Renal cortex interstitium (tissue), 11 donors: ENCODE data around the gene GIMAP8. TPM values are rescaled to one million over a fixed set of nuclear protein-coding genes. Genes with fewer than 3 reads are reported as not detected.

Experiments
- DNase-seq, 11 donors: peaks; one replicate each; pipeline ENCODE4 v3.0.0-alpha.2; 2013; ENCODE audit warnings: low read depth in 9 of 11, low spot score in 4 of 11; ENCODE audit errors: extremely low read depth in 1 of 11
- polyA plus RNA-seq, 3 donors: library from polyadenylated mRNA; unstranded; fragments of 120-200 nt; gene quantifications; one replicate each; pipeline ENCODE4 v1.2.1, GENCODE V29; 2013; ENCODE audit not compliant: insufficient read length in 3 of 3

GIMAP8 gene
- polyA plus RNA-seq, 3 donors, result 7.1 to 10.4 (median 9.4) TPM

GRCh38 chr7:150431839-150432658, 18.4 kb upstream of the GIMAP8 start:
- DNase-seq, result no peak

- DNase-seq, result no peak
Observed at GRCh38 chr7:150432915-150433892, 17.2 kb upstream of the GIMAP8 start.

GRCh38 chr7:150434240-150434639, 16.2 kb upstream of the GIMAP8 start:
- no peak for DNase-seq

GRCh38 chr7:150435047-150435389, 15.4 kb upstream of the GIMAP8 start:
- no peak for DNase-seq

- DNase-seq, result no peak
Observed at GRCh38 chr7:150435390-150436073, 14.9 kb upstream of the GIMAP8 start.

- DNase-seq, result no peak
Observed at GRCh38 chr7:150439967-150440366, 10.5 kb upstream of the GIMAP8 start.

- no peak for DNase-seq
Observed at GRCh38 chr7:150441524-150441923, 8.9 kb upstream of the GIMAP8 start.

GRCh38 chr7:150442811-150443210, 7.6 kb upstream of the GIMAP8 start:
- DNase-seq, result no peak

GRCh38 chr7:150443793-150444540, 6.5 kb upstream of the GIMAP8 start:
- no peak for DNase-seq

- DNase-seq, result no peak
Observed at GRCh38 chr7:150444674-150445365, 5.6 kb upstream of the GIMAP8 start.

GRCh38 chr7:150446288-150446938, 4.0 kb upstream of the GIMAP8 start:
- DNase-seq, result no peak

GRCh38 chr7:150447966-150448788, 2.3 kb upstream of the GIMAP8 start:
- no peak for DNase-seq

- peak in 6 of 11 donors; percentile 32 to 67 (median 53) for DNase-seq
Observed at GRCh38 chr7:150448789-150449147, 1.7 kb upstream of the GIMAP8 start.

- DNase-seq, result no peak
Observed at GRCh38 chr7:150449206-150449952, 1.1 kb upstream of the GIMAP8 start.

- DNase-seq, result no peak
Observed at GRCh38 chr7:150451097-150451793, 815 bp downstream of the GIMAP8 start.
